Measurements from ENCODE around the gene SMAD2. TPM values are rescaled to one million over a fixed set of nuclear protein-coding genes. Genes with fewer than 3 reads are reported as not detected.

Gene SMAD2
- polyA plus RNA-seq, 1 donor (not counting 4 experiments of a cell fraction or from before 2014, with no cell fraction given), result 87.1 TPM

- no peak for DNase-seq (ENCODE audit: low read depth, low spot score)
- dilution Hi-C loops (cut with MboI; ENCODE audit: extremely low pct_ligation_motif_present, low sequenced_read_pairs), result no loop called here
- Histone ChIP-seq H3K4me3 (ENCODE audit: control insufficient read depth in 2 of 3, extremely low read depth in 1 of 3, insufficient read depth in 2 of 3, low read depth in 1 of 3, low read length in 3 of 3) (no peak overlapping the region), H3K4me1 (ENCODE audit: control insufficient read depth, extremely low read depth, insufficient read depth, low read length) (peaks cover 25% of the 10 kb centered on the region), H2AFZ (ENCODE audit: control insufficient read depth, low read length) (no peak overlapping the region), H3K27ac (ENCODE audit: control insufficient read depth, insufficient read depth, low read length) (no peak overlapping the region), H3K9me1 (ENCODE audit: control insufficient read depth, extremely low read depth, insufficient read depth, low read length) (no peaks in the 10 kb centered on the region), H3K4me2 (ENCODE audit: control insufficient read depth, extremely low read depth, insufficient read depth, low read depth, low read length) (no peak overlapping the region), H3K27me3 (ENCODE audit: control insufficient read depth, extremely low read depth, insufficient read depth, low read length) (no peaks in the 10 kb centered on the region), H3K36me3 (ENCODE audit: control insufficient read depth in 2 of 2, extremely low read depth in 1 of 2, insufficient read depth in 2 of 2, low read length in 2 of 2) (peaks cover 2% of the 10 kb centered on the region in 2 experiments), H3K9me3 (ENCODE audit: control insufficient read depth, low read depth, low read length) (no peaks in the 10 kb centered on the region), H3K9ac (ENCODE audit: control insufficient read depth, extremely low read depth, insufficient read depth, low read length) (no peak overlapping the region), H4K20me1 (ENCODE audit: control insufficient read depth, extremely low read depth, insufficient read depth, low read length) (no peaks in the 10 kb centered on the region), H3K79me2 (ENCODE audit: control insufficient read depth, insufficient read depth, low read length) (peaks cover 38% of the 10 kb centered on the region)
- TF ChIP-seq EZH2 (IDR thresholded peaks at IDR 0.05; ENCODE audit: low read length) (no peak), CTCF (optimal IDR thresholded peaks at IDR 0.05 in 1 of 3, IDR thresholded peaks at IDR 0.05 in 1 of 3, conservative IDR thresholded peaks at IDR 0.05 in 1 of 3; ENCODE audit: extremely low read depth in 1 of 3, insufficient read depth in 2 of 3, low read length in 3 of 3) (no peak)
- FAIRE-seq, result no peak
Measured at GRCh38 chr18:47882641-47883040, 47.8 kb downstream of the SMAD2 start.

GRCh38 chr18:47881752-47882455, 48.6 kb downstream of the SMAD2 start:
- dilution Hi-C loops (cut with MboI; ENCODE audit: extremely low pct_ligation_motif_present, low sequenced_read_pairs), result no loop called here
- peaks cover 25% of the 10 kb centered on the region for H3K4me1 ChIP-seq (ENCODE audit: control insufficient read depth, extremely low read depth, insufficient read depth, low read length)
- no peaks in the 10 kb centered on the region for H4K20me1 ChIP-seq (ENCODE audit: control insufficient read depth, extremely low read depth, insufficient read depth, low read length)
- no peaks in the 10 kb centered on the region for H3K9me3 ChIP-seq (ENCODE audit: control insufficient read depth, low read depth, low read length)
- peaks cover 0 to 2% of the 10 kb centered on the region in 2 experiments for H3K36me3 ChIP-seq (ENCODE audit: control insufficient read depth in 2 of 2, extremely low read depth in 1 of 2, insufficient read depth in 2 of 2, low read length in 2 of 2)
- no peak overlapping the region for H3K4me3 ChIP-seq (ENCODE audit: control insufficient read depth in 2 of 3, extremely low read depth in 1 of 3, insufficient read depth in 2 of 3, low read depth in 1 of 3, low read length in 3 of 3)
- DNase-seq (ENCODE audit: low read depth, low spot score) (peak; percentile 5), FAIRE-seq (peak; percentile 90)
- H3K9ac ChIP-seq (ENCODE audit: control insufficient read depth, extremely low read depth, insufficient read depth, low read length), result no peak overlapping the region
- TF ChIP-seq EZH2 (IDR thresholded peaks at IDR 0.05; ENCODE audit: low read length) (no peak), CTCF (optimal IDR thresholded peaks at IDR 0.05 in 1 of 3, IDR thresholded peaks at IDR 0.05 in 1 of 3, conservative IDR thresholded peaks at IDR 0.05 in 1 of 3; ENCODE audit: extremely low read depth in 1 of 3, insufficient read depth in 2 of 3, low read length in 3 of 3) (no peak)
- peak overlapping the region; percentile 15 for H3K4me2 ChIP-seq (ENCODE audit: control insufficient read depth, extremely low read depth, insufficient read depth, low read depth, low read length)
- no peaks in the 10 kb centered on the region for H3K27me3 ChIP-seq (ENCODE audit: control insufficient read depth, extremely low read depth, insufficient read depth, low read length)
- peak overlapping the region; percentile 21 for H3K27ac ChIP-seq (ENCODE audit: control insufficient read depth, insufficient read depth, low read length)
- no peak overlapping the region for H2AFZ ChIP-seq (ENCODE audit: control insufficient read depth, low read length)
- peaks cover 37% of the 10 kb centered on the region for H3K79me2 ChIP-seq (ENCODE audit: control insufficient read depth, insufficient read depth, low read length)
- H3K9me1 ChIP-seq (ENCODE audit: control insufficient read depth, extremely low read depth, insufficient read depth, low read length), result no peaks in the 10 kb centered on the region
